GM10847 (cell line): ENCODE results near the gene B4GALT2.

Source experiments
- POLR2A ChIP-seq: IDR thresholded peaks from 2 replicates; pipeline ENCODE4 v1.6.1; 2011; ENCODE audit not compliant: insufficient read length; ENCODE audit errors: extremely low read depth

The B4GALT2 gene

GRCh38 chr1:43996733-43997115 lies 17.7 kb downstream of the B4GALT2 start:
- TF ChIP-seq POLR2A = no peak

GRCh38 chr1:43997295-43997999 lies 18.4 kb downstream of the B4GALT2 start:
- no peak for TF ChIP-seq POLR2A

- TF ChIP-seq POLR2A = no peak
Measured at GRCh38 chr1:43998000-43998378, 19.0 kb downstream of the B4GALT2 start.

- TF ChIP-seq POLR2A = no peak
Measured at GRCh38 chr1:43999455-43999854, 20.4 kb downstream of the B4GALT2 start.

GRCh38 chr1:44000122-44000665 lies 21.2 kb downstream of the B4GALT2 start:
- TF ChIP-seq POLR2A = no peak

- no peak for TF ChIP-seq POLR2A
Measured at GRCh38 chr1:44002165-44002564, 23.2 kb downstream of the B4GALT2 start.

GRCh38 chr1:44002606-44003157 lies 23.7 kb downstream of the B4GALT2 start:
- no peak for TF ChIP-seq POLR2A

GRCh38 chr1:44008259-44008658 lies 29.2 kb downstream of the B4GALT2 start:
- TF ChIP-seq POLR2A = no peak

- TF ChIP-seq POLR2A = no peak
Measured at GRCh38 chr1:44010935-44011471, 32.0 kb downstream of the B4GALT2 start.

GRCh38 chr1:44012404-44012803 lies 33.4 kb downstream of the B4GALT2 start:
- no peak for TF ChIP-seq POLR2A

GRCh38 chr1:44012941-44013609 lies 34.1 kb downstream of the B4GALT2 start:
- no peak for TF ChIP-seq POLR2A

GRCh38 chr1:44013949-44014348 lies 34.9 kb downstream of the B4GALT2 start:
- TF ChIP-seq POLR2A = no peak

GRCh38 chr1:44014365-44015104 lies 35.5 kb downstream of the B4GALT2 start:
- no peak for TF ChIP-seq POLR2A

GRCh38 chr1:44015206-44015605 lies 36.2 kb downstream of the B4GALT2 start:
- no peak for TF ChIP-seq POLR2A
